HG02588 (cell line): ENCODE data around the gene GNG14.
"Not testable (repeated sequence)": the region's sequence is repeated elsewhere in the genome, so short reads cannot be mapped to it uniquely, and the experiment has no call there.

Source experiments
- ATAC-seq: cut with Tn5 transposase; IDR thresholded peaks from one replicate; pipeline ENCODE4 v1.9.1; 2021; ENCODE audit warnings: mild to moderate bottlenecking, moderate library complexity; ENCODE audit not compliant: unreplicated experiment

GNG14 gene

DNA sequence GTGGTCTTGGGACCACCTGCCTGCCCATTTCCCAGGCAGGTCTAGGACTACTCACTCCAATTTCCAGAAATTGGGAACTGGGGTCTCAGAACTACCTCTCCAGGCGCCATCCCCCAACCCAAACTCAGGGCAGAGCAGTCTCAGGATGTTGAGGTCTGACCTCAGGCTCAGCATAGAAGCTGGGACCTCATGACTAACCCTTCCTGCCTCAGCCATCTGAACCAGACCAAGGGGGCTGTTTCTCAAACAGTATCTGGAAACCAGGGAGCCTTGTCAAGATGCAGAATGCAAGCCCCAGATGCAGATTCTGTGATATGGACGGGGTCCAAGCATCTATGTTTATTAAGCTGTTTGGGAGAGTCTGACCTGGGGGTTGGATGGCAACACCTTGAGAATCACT lies 7.3 kb downstream of the GNG14 start:
- no peak for ATAC-seq

DNA sequence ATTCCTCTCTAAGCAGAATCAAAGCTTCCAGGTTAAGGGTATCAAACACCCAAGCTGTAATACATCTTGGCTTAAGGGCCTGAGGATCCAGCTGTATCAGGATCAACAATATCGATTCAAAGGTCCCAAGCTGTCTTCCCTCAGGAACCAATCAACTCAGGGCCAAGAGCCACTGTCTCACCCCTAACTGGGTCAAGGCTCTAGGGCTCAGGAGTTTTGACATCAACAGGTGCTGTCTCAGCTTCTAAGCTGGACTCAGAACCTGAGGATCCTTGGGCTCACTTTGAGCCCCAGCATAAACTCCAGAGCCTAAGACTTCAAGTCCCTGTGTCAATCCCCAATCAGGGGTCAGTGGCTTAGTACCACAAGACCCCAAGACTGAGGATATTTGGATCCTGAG lies 7.7 kb downstream of the GNG14 start:
- ATAC-seq, result no peak

DNA sequence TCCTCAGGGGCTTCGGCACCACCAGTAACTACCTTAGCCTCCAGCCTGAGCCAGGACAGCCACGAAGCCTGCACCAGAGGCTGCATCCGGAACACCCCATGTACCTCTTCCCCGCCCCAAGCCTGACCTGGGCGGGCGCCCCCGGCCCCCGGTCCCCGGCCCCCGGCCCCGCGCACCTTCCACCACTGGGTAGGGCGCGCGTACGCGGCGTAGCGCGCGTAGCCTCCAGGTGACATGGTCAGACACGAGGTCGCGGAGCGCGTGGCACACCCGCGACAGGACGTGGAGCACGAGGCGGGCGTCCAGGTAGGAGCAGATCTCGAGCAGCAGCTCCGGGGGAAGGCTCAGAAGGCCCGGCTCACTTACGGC lies 8.2 kb downstream of the GNG14 start:
- peak; percentile 18 for ATAC-seq

DNA sequence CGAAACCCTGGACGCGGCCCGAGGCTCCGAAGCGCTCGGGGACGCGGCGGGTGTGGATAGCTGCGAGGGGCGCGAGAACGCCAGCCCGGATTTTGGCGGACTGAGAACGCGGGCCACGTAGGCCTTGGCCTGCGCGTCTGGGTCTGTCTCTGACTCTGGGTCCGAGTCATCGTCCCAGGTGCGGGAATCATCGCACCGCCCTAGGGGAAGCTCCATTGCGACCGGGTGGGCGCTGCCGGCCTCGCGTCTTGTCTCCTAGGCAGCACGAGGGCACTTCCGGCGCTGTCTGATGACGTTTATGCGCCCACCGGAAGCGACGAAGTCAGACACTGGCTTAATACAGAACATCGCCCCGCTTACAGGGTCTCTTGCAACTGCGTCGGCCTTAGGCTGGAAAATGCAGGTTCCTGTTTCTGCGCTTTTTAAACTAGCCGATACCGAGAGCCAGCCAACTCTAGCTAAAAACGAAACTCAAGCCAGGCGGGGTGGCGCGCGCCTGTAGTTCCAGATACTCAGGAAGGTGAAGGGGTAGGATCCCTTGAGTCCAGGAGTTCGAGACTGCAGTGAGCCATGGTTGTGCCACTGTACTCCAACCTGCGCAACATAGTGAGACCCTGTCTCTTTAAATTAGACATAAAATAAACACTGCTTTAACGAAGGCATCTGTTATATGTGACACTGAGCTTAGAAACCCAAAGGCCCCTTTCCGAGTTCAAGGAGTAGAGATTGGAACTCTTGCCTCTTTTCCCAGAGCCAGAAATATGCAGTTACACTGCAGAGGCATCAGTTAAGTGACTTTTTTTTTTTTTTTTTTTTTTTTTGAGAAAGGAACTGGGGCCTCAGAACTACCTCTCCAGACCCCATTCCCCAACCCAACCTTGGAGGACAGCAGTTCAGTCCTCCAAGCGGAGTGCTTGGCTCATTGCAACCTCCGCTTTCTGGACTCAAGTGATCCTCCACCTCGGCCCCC lies 8.9 kb downstream of the GNG14 start, which contains the start of gene FBXW9:
Gene FBXW9, minus strand, starts transcription at position 266 of the 970 bp plus-strand sequence. Its CDS starts 50 bp downstream, at position 216.
- peak; percentile 63 for ATAC-seq

DNA sequence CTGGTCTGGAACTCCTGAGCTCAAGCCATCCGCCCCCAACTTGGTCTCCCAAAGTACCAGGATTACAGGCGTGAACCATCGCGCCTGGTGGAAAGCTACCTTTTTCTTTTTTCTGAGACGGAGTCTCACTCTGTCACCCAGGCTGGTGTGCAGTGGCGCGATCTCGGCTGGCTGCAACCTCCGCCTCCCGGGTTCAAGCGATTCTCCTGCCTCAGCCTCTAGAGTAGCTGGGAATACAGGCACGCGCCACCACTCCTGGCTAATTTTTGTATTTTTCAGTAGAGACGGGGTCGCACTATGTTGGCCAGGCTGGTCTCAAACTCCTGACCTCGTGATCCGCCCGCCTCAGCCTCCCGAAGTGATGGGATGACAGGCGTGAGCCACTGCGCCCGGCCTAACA lies 9.6 kb downstream of the GNG14 start:
- ATAC-seq, result not testable (repeated sequence)

DNA sequence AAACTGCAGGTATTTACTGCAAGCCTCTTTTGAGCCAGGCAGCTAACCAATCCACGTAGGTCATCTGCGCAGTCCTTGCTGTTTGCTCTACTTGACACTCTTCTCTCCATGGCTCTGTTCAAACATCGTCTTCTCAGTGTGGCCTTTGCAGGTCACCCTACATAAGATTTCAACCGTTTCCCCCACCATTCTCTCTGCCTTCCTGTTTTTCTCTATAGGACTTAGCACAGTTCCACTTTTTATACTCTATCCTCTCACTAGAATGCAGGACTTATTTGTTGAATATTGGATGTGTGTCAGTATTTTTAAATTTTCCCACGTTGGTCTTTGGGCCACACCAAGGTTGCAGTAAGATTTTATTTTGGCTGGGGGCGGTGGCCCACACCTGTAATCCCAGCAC lies 10.3 kb downstream of the GNG14 start:
- no peak for ATAC-seq

DNA sequence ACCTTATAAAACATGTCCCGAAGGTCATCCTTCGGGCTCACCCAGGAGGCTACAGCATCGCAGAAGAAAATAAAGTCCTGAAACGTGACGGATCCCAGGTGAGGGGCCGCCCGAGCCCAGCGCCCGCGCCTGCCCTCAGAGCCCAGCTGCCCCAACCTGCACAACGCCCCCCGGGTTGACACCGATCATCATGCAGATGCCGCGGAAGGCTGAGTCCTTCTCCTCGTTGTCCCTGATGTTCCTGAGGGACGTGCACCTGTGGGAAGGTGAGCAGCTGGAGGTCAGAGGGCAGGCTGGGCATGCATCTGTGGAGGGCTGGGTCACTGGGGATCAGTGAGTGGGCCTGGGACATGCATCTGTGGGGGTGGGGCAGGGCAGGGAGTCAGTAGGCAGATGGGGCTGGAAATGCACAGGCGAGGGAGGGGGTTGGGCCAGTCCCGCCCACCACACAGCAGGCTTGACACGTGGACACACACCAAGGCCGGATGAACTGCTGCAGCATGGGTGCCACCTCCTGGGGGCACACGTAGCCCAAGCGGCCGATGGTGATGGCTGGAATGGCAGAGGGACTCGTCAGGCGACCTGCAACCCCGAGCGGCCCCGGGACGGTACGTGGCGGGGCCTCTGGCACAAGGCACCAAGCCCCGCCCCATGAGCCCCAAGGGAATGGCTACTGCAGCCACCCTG lies 13.9 kb downstream of the GNG14 start:
- ATAC-seq, result no peak

DNA sequence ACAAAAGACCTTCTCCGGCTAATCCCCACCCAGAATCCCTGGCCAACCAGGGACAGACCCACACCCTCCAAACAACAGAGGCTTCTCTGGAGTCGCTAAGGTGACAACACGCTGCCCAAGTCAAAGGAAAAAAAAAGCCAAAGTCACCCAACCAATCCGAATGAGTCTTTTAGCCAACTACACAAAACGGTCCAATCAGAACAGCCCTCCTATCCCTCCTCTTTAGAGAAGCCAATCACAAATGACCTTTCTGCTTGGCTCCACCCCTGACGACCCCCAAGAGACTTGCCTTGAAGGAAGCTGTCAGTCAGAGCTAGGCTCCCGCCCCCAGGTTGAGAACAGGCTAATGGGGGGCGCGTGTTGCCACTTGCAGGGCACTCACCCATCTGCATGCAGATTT lies 15.2 kb downstream of the GNG14 start:
- ATAC-seq, result no peak

DNA sequence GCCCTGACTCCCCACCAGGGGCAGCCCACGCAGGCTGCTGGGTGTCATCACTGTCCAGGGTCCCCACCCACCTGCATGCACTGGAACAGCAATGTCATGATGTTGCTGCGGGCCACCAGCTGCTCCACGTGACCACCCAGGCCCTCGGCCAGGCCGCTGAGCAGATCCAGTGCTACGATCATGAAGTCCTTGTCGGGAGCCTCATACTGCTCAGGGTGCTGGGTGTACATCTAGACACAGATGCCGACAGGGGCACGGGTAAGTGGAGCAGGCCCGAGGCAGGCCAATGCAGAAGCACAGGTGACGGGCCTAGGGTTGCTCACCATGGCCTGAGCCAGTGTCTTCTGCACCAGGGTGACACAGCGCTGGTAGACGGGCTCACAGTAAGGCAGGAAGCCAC lies 17.4 kb downstream of the GNG14 start:
- ATAC-seq, result no peak

DNA sequence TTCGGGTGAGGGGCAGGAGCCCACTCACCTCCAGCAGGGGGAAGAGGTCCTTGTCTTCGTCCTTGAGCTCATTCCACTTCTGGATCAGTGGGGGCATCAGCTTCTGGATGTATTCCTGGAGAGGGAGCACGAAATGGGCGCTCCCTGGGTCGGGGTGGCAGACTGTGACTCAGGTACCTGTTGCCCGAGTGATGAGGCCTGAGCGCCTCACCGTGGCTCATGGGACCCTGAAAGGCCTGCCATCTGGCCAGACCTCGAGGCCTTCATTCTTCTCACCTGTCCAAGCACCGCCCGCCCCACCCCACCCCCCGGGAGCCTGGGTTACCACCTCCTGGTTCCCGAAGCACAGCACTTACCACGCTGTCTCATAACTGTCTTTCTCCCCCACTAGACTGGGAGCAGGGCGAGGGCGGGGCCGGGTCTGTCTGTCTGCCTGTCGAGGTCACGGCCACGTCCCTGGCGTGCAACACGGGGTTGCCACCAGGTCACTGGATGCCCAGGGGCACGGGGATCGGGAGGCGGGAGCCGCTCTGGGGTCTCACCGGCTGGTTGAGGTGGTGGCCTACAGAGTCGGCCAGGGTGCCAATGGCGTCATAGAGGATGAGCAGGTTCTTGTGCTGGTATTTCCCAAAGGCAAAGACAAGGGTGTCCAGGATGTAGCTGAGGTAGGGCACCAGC lies 18.0 kb downstream of the GNG14 start:
- no peak for ATAC-seq

DNA sequence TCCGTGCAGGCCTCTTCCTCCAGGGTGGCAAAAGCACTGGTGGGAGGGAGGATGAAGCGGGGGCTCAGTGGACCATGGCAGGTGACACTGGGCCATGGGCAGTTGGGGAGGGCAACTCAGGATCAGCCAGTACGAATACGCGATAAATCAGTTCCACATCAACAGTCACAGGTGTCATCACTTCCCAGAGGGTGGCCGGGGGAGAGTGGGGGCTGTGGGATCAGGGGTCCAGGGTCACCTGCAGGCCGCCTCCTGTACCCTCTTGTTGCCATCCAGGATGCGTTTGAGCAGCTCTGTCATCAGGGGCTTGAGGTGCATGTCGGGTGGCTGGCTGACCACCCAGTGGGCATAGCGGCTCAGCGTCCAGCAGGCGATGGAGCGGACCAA lies 18.5 kb downstream of the GNG14 start:
- no peak for ATAC-seq

DNA sequence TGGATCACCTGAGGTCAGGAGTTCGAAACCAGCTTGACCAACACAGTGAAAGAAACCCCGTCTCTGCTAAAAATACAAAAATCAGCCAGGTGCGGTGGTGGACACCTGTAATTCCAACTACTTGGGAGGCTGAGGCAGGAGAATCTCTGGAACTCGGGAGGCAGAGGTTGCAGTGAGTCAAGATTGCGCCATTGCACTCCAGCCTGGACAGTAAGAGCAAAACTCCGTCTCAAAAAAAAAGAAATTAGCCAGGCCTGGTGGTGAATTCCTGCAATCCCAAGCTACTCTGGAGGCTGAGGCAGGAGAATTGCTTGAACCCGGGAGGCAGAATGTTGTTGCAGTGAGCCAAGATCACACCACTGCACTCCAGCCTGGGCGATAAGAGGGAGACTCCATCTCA lies 20.8 kb downstream of the GNG14 start:
- no peak for ATAC-seq

DNA sequence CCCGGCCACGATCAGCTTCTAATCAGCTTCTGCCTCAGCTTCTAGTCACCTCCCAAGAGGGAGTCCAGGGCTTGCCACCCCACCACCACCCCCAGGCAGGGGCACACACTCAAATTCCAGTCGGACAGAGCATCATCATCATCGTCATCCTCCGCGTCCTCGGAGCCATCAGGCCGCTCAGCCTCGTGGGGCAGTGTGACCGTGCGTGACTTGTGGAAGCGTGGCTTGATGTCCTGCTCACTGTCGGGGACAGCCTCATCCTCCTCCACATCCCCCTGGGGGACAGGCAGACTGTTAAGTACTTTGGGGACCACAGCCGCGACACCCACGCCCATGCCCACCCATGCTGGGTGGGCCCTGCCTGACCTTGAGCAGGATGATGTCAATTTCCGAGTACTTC lies 23.4 kb downstream of the GNG14 start:
- ATAC-seq, result no peak

DNA sequence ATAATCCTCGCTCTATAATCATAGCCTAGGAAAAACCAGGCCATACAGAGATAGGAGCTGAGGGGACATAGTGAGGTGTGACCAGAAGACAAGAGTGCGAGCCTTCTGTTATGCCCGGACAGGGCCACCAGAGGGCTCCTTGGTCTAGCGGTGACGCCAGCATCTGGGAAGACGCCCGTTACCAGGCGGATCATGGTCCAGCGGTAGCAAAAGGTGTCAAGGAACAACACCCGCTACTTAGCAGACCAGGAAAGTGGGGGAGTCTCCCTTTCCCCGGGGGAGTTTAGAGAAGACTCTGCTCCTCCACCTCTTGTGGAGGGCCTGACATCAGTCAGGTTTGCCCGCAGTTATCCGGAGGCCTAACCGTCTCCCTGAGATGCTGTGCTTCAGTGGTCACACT lies 24.3 kb downstream of the GNG14 start:
- ATAC-seq, result not testable (repeated sequence)

DNA sequence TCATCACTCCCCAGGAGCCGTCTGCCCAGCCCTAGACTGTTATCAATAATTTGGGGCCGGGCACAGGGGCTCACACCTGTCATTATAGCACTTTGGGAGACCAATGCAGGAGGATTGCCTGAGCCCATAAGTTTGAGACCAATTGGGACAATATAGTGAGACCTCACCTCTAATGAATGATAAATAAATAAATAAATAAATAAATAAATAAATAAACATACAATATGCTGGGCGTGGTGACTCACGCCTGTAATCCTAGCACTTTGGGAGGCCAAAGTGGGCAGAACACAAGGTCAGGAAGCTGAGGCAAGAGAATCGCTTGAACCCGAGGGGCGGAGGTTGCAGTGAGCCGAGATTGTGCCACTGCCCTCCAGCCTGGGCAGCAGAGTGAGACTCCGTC lies 25.5 kb downstream of the GNG14 start:
- ATAC-seq, result not testable (repeated sequence)

DNA sequence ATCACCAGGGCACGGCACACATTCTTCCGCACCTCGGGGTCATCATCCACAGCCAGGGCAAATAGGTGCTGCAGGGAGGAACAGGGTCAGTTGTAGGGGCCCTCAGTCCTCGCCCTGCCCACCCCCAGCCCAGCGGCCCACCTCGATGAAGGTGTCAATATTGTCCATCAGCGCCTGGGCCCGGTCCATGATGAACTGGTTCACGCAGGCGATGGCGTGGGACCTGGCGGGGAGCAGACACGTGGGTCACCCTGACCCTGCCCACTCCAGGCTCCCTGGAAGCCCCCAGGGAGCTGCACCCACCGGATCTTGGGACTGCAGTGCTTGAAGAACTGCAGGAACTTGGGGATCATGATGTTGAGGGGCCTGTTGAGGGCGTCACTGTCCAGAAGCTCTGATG lies 27.3 kb downstream of the GNG14 start:
- ATAC-seq, result no peak

DNA sequence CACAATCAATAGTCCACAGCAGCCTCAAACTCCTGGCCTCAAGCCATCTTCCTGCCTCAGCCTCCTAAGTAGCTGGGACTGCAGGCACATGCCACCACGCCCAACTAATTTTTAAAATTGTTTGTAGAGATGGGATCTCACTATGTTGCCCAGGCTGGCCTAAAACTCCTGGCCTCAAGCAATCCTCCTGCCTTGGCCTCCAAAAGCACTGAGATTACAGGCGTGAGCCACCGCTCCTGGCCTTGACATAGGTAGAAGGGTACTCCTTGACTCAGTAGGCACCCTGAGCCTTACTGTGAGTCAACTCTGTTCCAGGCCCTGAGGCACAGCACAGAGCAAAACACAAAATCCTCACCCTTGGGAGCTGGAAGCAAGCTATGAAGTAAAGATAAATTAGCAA lies 28.1 kb downstream of the GNG14 start:
- ATAC-seq, result no peak

DNA sequence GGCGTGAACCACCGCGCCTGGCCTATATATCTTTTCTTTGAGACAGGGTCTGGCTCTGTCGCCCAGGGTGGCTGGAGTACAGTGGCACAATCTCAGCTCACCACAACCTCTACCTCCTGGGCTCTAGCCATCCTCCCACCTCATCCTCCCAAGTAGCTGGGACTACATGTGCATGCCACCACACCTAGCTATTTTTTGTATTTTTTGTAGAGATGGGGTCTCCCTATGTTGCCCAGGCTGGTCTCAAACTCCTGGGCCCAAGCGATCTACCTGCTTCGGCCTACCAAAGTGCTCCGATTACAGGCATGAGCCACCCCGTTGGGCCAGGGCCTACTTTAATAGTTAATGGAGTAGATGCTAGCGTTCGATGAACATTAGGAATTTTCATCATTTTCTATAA lies 32.5 kb downstream of the GNG14 start:
- ATAC-seq, result no peak

DNA sequence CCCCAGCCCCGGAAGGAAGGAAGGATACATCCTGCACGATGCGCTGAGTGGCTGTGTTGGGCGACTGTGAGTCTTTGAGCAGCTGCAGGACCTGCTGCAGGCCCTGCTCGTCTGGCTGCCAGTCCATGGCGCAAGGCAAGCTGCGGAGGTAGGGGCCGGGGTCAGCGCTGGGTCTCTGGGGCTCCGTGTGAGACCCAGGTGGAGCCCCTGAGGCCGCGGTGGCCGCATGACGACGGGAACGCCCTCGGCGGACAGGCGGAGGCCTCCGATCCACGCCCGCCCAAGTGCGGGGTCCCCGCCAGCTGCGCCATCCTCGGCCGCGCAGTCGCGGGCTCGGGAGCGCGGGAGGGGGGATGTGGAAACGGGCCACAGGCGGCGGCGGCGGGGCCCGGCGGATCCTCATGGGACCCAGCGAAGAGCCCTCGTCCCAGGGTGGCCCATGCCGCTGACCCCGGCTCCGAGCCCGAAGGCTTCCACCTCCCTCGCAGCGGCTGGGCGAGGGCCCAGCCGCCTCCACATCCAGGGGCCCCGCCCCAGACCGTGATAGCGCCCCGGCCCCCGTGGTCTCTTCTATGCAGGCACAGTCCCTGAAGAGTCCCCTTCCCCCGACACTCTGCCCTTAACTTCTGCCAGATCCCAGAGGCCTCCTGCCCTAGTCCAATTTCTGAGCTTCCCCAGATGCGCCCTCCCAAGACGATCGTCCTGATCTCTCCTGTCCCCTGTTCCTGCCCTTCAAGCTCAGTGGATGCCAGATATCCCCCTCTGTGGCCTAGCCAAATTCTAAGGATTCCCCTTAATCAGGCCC lies 33.3 kb downstream of the GNG14 start:
- no peak for ATAC-seq

DNA sequence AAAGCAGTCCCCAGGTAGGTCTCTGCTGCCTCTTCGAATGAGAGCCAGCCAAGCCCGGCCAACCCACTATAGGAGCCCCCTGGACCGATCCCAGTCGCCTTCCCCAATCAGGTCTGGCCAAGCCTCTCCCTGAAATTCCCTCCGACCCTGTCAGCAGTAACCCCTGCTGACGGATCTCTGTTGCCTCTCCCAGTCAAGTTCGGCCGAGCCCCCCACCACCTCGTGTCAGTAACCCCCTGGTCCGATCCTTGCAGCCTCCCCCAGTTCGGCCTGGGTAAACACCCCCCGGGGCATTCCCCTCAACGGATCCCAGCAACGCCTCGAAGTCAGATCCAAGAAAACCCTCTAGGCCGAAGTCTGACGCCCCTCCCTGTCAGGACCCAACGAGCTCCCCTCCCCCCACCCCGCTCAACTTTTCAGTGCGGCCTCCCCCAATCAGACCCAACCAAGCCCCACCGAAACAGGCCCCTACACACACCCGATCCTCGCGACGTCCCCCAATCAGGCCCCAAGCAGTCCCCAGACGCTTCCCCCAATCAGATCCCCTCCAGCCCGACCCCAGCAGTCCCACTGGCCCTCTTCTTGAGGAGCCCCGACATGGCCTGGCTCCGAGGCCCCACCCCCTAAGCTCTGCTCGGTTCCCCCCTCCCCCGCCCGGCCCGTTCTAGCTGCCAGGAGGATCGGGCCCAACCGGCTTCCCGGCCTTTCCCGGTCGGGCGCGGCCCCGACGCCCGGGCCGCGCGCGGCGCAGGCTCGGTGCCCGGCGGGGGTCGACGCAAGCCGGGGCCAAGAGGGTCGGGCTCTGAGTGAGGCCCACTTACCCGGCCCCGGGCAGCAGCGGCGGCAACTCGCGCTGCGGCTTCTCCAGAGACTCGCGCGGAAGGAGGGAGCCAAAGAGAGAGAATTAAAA lies 34.1 kb downstream of the GNG14 start:
- ATAC-seq, result peak; percentile 30
